GM21576 (cell line): Measurements from ENCODE around the gene LIMCH1.

Experiments
- ATAC-seq: cut with Tn5 transposase; IDR thresholded peaks from one replicate; pipeline ENCODE4 v1.9.1; 2021; ENCODE audit warnings: mild to moderate bottlenecking, moderate library complexity; ENCODE audit not compliant: unreplicated experiment

Gene LIMCH1

GRCh38 chr4:41559940-41560516 is 22.1 kb downstream of the LIMCH1 start:
- no peak for ATAC-seq

- no peak for ATAC-seq
Observed at GRCh38 chr4:41561244-41561643, 23.3 kb downstream of the LIMCH1 start.

- no peak for ATAC-seq
Observed at GRCh38 chr4:41567186-41567585, 29.2 kb downstream of the LIMCH1 start.

GRCh38 chr4:41568363-41568762 is 30.4 kb downstream of the LIMCH1 start:
- no peak for ATAC-seq

- ATAC-seq: no peak
Observed at GRCh38 chr4:41569961-41570360, 32.0 kb downstream of the LIMCH1 start.

GRCh38 chr4:41571422-41571821 is 33.5 kb downstream of the LIMCH1 start:
- no peak for ATAC-seq

- no peak for ATAC-seq
Observed at GRCh38 chr4:41572516-41572915, 34.6 kb downstream of the LIMCH1 start.

GRCh38 chr4:41572956-41573355 is 35.0 kb downstream of the LIMCH1 start:
- no peak for ATAC-seq

GRCh38 chr4:41573502-41574001 is 35.6 kb downstream of the LIMCH1 start:
- no peak for ATAC-seq

GRCh38 chr4:41575207-41575606 is 37.2 kb downstream of the LIMCH1 start:
- no peak for ATAC-seq

GRCh38 chr4:41575665-41576064 is 37.7 kb downstream of the LIMCH1 start:
- no peak for ATAC-seq

GRCh38 chr4:41579043-41579442 is 41.1 kb downstream of the LIMCH1 start:
- no peak for ATAC-seq

- no peak for ATAC-seq
Observed at GRCh38 chr4:41579526-41579925, 41.6 kb downstream of the LIMCH1 start.

GRCh38 chr4:41580007-41580406 is 42.0 kb downstream of the LIMCH1 start:
- ATAC-seq: no peak

GRCh38 chr4:41586675-41587225 is 48.8 kb downstream of the LIMCH1 start:
- ATAC-seq: no peak

- no peak for ATAC-seq
Observed at GRCh38 chr4:41587286-41587685, 49.3 kb downstream of the LIMCH1 start.

- no peak for ATAC-seq
Observed at GRCh38 chr4:41590591-41590990, 52.6 kb downstream of the LIMCH1 start.

GRCh38 chr4:41594432-41594831 is 56.5 kb downstream of the LIMCH1 start:
- no peak for ATAC-seq

GRCh38 chr4:41597494-41597893 is 59.5 kb downstream of the LIMCH1 start:
- ATAC-seq: no peak

- ATAC-seq: no peak
Observed at GRCh38 chr4:41598580-41598979, 60.6 kb downstream of the LIMCH1 start.

GRCh38 chr4:41599192-41599786 is 61.3 kb downstream of the LIMCH1 start:
- ATAC-seq: no peak

- no peak for ATAC-seq
Observed at GRCh38 chr4:41600243-41600912, 62.4 kb downstream of the LIMCH1 start.
